SK-N-SH (cell line): Measurements from ENCODE around the gene FOXK2. TPM values are rescaled to one million over a fixed set of nuclear protein-coding genes. Genes with fewer than 3 reads are reported as not detected.

Source experiments
- CTCF ChIA-PET: fragments of 300-600, 350-600 bp; formaldehyde crosslinking; extraction: SDS; loops from one replicate; lab custom pipeline; 2021; lab: Yijun Ruan, JAX
- POLR2A ChIA-PET: fragments of 350-600 bp; sonication (Branson Sonifier 250); formaldehyde crosslinking; extraction: SDS; loops from one replicate; lab custom pipeline; 2020; ENCODE audit warnings: antibody characterized with exemption, inconsistent platforms; lab: Yijun Ruan, JAX
- DNase-seq: peaks from one replicate; pipeline ENCODE4 v3.0.0; 2012
- H2AFZ ChIP-seq: fragments of 200-600 bp; sonication (generic); 2 replicates; pipeline ENCODE4 v1.8.1; 2016; ENCODE audit warnings: antibody characterized with exemption, mild to moderate bottlenecking, low read depth
- H3F3A ChIP-seq: fragments of 200-600 bp; sonication (generic); replicated peaks from 2 replicates; pipeline ENCODE3; 2016; ENCODE audit warnings: antibody characterized with exemption, mild to moderate bottlenecking; ENCODE audit not compliant: insufficient read depth
- H3K27ac ChIP-seq, 2 experiments: fragments of 200-500 bp in 1 of 2; fragments of 200-600 bp in 1 of 2; sonication (Bioruptor generic) in 1 of 2; sonication (generic), shearing (Covaris generic) in 1 of 2; 2 replicates each; pipeline versions ENCODE4 v1.5.1 to v1.6.1; 2014 to 2016; ENCODE audit warnings: low read depth in 2 of 2, inconsistent platforms in 1 of 2, low read length in 1 of 2, mild to moderate bottlenecking in 1 of 2, mixed read lengths in 1 of 2
- H3K27me3 ChIP-seq: fragments of 200-600 bp; sonication (generic), shearing (Covaris generic); 2 replicates; pipeline ENCODE4 v1.6.1; 2016; ENCODE audit warnings: mixed run types; ENCODE audit not compliant: insufficient read depth
- H3K36me3 ChIP-seq, 2 experiments: fragments of 200-500 bp in 1 of 2; fragments of 200-600 bp in 1 of 2; sonication (Bioruptor generic) in 1 of 2; sonication (generic) in 1 of 2; replicated peaks in 1 of 2; 2 replicates each; pipeline versions ENCODE3 to v1.5.1; 2014 to 2016; ENCODE audit warnings: low read length in 1 of 2, mild to moderate bottlenecking in 1 of 2; ENCODE audit not compliant: insufficient read depth in 2 of 2, control insufficient read depth in 1 of 2
- H3K4me1 ChIP-seq, 2 experiments: fragments of 200-500 bp in 1 of 2; fragments of 200-600 bp in 1 of 2; sonication (Bioruptor generic) in 1 of 2; sonication (generic), shearing (Covaris generic) in 1 of 2; 2 replicates each; pipeline versions ENCODE4 v1.5.1 to v1.6.1; 2014 to 2016; ENCODE audit warnings: low read depth in 1 of 2, low read length in 1 of 2, mixed run types in 1 of 2; ENCODE audit not compliant: insufficient read depth in 2 of 2, control insufficient read depth in 1 of 2
- H3K4me2 ChIP-seq: fragments of 200-600 bp; sonication (generic), shearing (Covaris generic); 2 replicates; pipeline ENCODE4 v1.6.1; 2017; ENCODE audit warnings: mixed run types
- H3K4me3 ChIP-seq, 2 experiments: fragments of 200-500 bp in 1 of 2; fragments of 200-600 bp in 1 of 2; sonication (Bioruptor generic) in 1 of 2; sonication (generic), shearing (Covaris generic) in 1 of 2; 2 replicates each; pipeline versions ENCODE4 v1.5.1 to v1.8.1; 2014 to 2016; ENCODE audit warnings: low read depth in 2 of 2, inconsistent platforms in 1 of 2, low read length in 1 of 2, mild to moderate bottlenecking in 1 of 2, mixed read lengths in 1 of 2, moderate library complexity in 1 of 2
- H3K79me2 ChIP-seq: fragments of 200-600 bp; sonication (generic); 2 replicates; pipeline ENCODE4 v1.8.1; 2017; ENCODE audit warnings: mild to moderate bottlenecking; ENCODE audit not compliant: insufficient read depth
- H3K9ac ChIP-seq: fragments of 200-600 bp; sonication (generic); 2 replicates; pipeline ENCODE4 v1.6.1; 2017; ENCODE audit warnings: mixed run types
- H3K9me2 ChIP-seq: fragments of 200-600 bp; sonication (generic); 2 replicates; pipeline ENCODE4 v1.6.1; 2017; ENCODE audit warnings: mixed run types
- H3K9me3 ChIP-seq: fragments of 200-600 bp; sonication (generic); 2 replicates; pipeline ENCODE4 v1.6.1; 2017; ENCODE audit warnings: mixed run types, mild to moderate bottlenecking, moderate library complexity
- H4K20me1 ChIP-seq: fragments of 200-600 bp; sonication (generic); 2 replicates; pipeline ENCODE4 v1.6.1; 2017; ENCODE audit warnings: mild to moderate bottlenecking, mixed run types; ENCODE audit not compliant: insufficient read depth
- CHD2 ChIP-seq: fragments of 150-350 bp; IDR thresholded peaks from 2 replicates; pipeline ENCODE4 v1.6.1; 2018; ENCODE audit warnings: low read length; ENCODE audit not compliant: partially characterized antibody
- EZH2phosphoT487 ChIP-seq: fragments of 200-600 bp; sonication (generic); IDR thresholded peaks from 2 replicates; pipeline ENCODE4 v1.6.1; 2017; ENCODE audit warnings: low read depth, mixed run types, mild to moderate bottlenecking, antibody characterized with exemption, moderate library complexity, borderline replicate concordance
- FOXJ3 ChIP-seq: sonication (generic); formaldehyde crosslinking; IDR thresholded peaks from 2 replicates; pipeline ENCODE4 v1.5.1; 2020; ENCODE audit warnings: mild to moderate bottlenecking, missing genetic modification reagents
- GABPA ChIP-seq: IDR thresholded peaks from 2 replicates; pipeline ENCODE4 v1.4.0; 2012; ENCODE audit warnings: low read depth, mild to moderate bottlenecking
- GATA2 ChIP-seq: sonication (generic); formaldehyde crosslinking; IDR thresholded peaks from 2 replicates; pipeline ENCODE4 v1.5.0; 2020; ENCODE audit warnings: mild to moderate bottlenecking, missing genetic modification reagents
- IRF3 ChIP-seq: fragments of 150-350 bp; IDR thresholded peaks from 2 replicates; pipeline ENCODE4 v1.6.1; 2016; ENCODE audit warnings: mild to moderate bottlenecking, low read depth, low read length
- JUND ChIP-seq: IDR thresholded peaks from 2 replicates; pipeline ENCODE4 v1.4.0; 2012
- MXI1 ChIP-seq: IDR thresholded peaks from 2 replicates; pipeline ENCODE4 v1.6.1; 2012; ENCODE audit warnings: mild to moderate bottlenecking, low read depth, low read length, improper control_type of control experiment
- PBX3 ChIP-seq: IDR thresholded peaks from 2 replicates; pipeline ENCODE4; 2012
- RAD21 ChIP-seq: IDR thresholded peaks from 2 replicates; pipeline ENCODE4 v1.6.1; 2012; ENCODE audit warnings: mild to moderate bottlenecking, low read length
- REST ChIP-seq: IDR thresholded peaks from 2 replicates; pipeline ENCODE4 v1.6.1; 2012; ENCODE audit warnings: mild to moderate bottlenecking, low read depth, low read length, moderate library complexity
- RXRA ChIP-seq: IDR thresholded peaks from 2 replicates; pipeline ENCODE4 v1.4.0; 2012; ENCODE audit warnings: low read depth, mild to moderate bottlenecking, borderline replicate concordance
- SIN3A ChIP-seq: IDR thresholded peaks from 2 replicates; pipeline ENCODE4 v1.6.1; 2012; ENCODE audit warnings: low read depth, mild to moderate bottlenecking, low read length, moderate library complexity, borderline replicate concordance
- SMC3 ChIP-seq: IDR thresholded peaks from 2 replicates; pipeline ENCODE4 v1.6.1; 2012; ENCODE audit warnings: low read depth, low read length, improper control_type of control experiment
- TCF12 ChIP-seq: IDR thresholded peaks from 2 replicates; pipeline ENCODE4 v1.4.0; 2012
- TEAD4 ChIP-seq: IDR thresholded peaks from 2 replicates; pipeline ENCODE4 v1.4.0; 2012; ENCODE audit warnings: mild to moderate bottlenecking, borderline replicate concordance; ENCODE audit not compliant: insufficient read depth
- WGBS: methylation state at CpG from one replicate; pipeline ENCODE4 v1.1.6; 2017; ENCODE audit warnings: low lambda C conversion rate; 5-methylcytosine and 5-hydroxymethylcytosine counted together
- polyA plus RNA-seq, 3 experiments: library from polyadenylated mRNA; depleted of rRNA; stranded (reverse); fragments of >200 nt; gene quantifications; 2 replicates each; pipeline ENCODE4 v1.2.3, GENCODE V29; 2012
- TF ChIP-seq, protein P1 (sequence below): IDR thresholded peaks from 2 replicates; pipeline ENCODE4 v1.4.0; 2012; ENCODE audit warnings: low read depth

Gene FOXK2
- polyA plus RNA-seq, 1 of the 3 experiments (the other 2 are of a cell fraction) = 36.4 TPM

- H3K36me3 ChIP-seq = no peaks in the 10 kb centered on the region
These were observed 134.4 kb downstream of the FOXK2 start for GRCh38 chr17:82653651-82654528.

More at GRCh38 chr17:82653651-82654528, 134.4 kb downstream of the FOXK2 start:
- Histone ChIP-seq H3K27ac (no peak overlapping the region), H3K9me3 (no peaks in the 10 kb centered on the region), H3K4me2 (no peak overlapping the region), H3K27me3 (no peaks in the 10 kb centered on the region), H3K4me1 (peaks cover 0 to 6% of the 10 kb centered on the region in 2 experiments; a peak in 1 of 4 replicates), H3F3A (peaks cover 7% of the 10 kb centered on the region), H3K9me2 (no peaks in the 10 kb centered on the region), H3K79me2 (no peaks in the 10 kb centered on the region), H4K20me1 (no peaks in the 10 kb centered on the region), H2AFZ (no peak overlapping the region), H3K9ac (no peak overlapping the region), H3K4me3 (no peak overlapping the region)
- ChIA-PET CTCF (no interaction called here), POLR2A (no interaction called here)
- TF ChIP-seq EZH2phosphoT487 (no peak), GATA2 (CRISPR knock-in tag) (no peak), MXI1 (no peak), TCF12 (no peak), REST (no peak), FOXJ3 (CRISPR knock-in tag) (no peak), CHD2 (no peak), TEAD4 (no peak), JUND (no peak), GABPA (no peak), PBX3 (no peak), SMC3 (no peak), RAD21 (no peak), IRF3 (no peak), RXRA (no peak), SIN3A (no peak)
- TF ChIP-seq, protein P1, sequence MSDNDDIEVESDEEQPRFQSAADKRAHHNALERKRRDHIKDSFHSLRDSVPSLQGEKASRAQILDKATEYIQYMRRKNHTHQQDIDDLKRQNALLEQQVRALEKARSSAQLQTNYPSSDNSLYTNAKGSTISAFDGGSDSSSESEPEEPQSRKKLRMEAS = no peak
- 89% methylated on average over 23 of the region's 30 CpGs for WGBS
- DNase-seq = no peak

Other genes starting within 250 kb of the FOXK2 start
- gene CSNK1D, start 246.0 kb upstream of the FOXK2 start, polyA plus RNA-seq (2012; rRNA removed) = 133 and 216 TPM in 2 replicates
- 0.07 TPM in 1 of 2 replicates, not detected in the other for gene CD7, start 202.1 kb upstream of the FOXK2 start, polyA plus RNA-seq (2012; rRNA removed)
- 2.1 and 3.8 TPM in 2 replicates for gene SECTM1, start 186.0 kb upstream of the FOXK2 start, polyA plus RNA-seq (2012; rRNA removed)
- gene TEX19, start 160.5 kb upstream of the FOXK2 start, polyA plus RNA-seq (2012; rRNA removed) = 0.10 and 0.11 TPM in 2 replicates
- gene UTS2R, start 148.0 kb upstream of the FOXK2 start, polyA plus RNA-seq (2012; rRNA removed) = not detected in 2 replicates
- 38.8 and 43.1 TPM in 2 replicates for gene HEXD, start 101.4 kb upstream of the FOXK2 start, polyA plus RNA-seq (2012; rRNA removed)
- 57.1 and 68.2 TPM in 2 replicates for gene OGFOD3, start 101.1 kb upstream of the FOXK2 start, polyA plus RNA-seq (2012; rRNA removed)
- 160 and 165 TPM in 2 replicates for gene CYBC1, start 69.0 kb upstream of the FOXK2 start, polyA plus RNA-seq (2012; rRNA removed)
- gene NARF, start 61.0 kb upstream of the FOXK2 start, polyA plus RNA-seq (2012; rRNA removed) = 128 and 130 TPM in 2 replicates
- 171 and 191 TPM in 2 replicates for gene WDR45B, start 128.7 kb downstream of the FOXK2 start, polyA plus RNA-seq (2012; rRNA removed)
- 13.4 and 20.7 TPM in 2 replicates for gene RAB40B, start 179.0 kb downstream of the FOXK2 start, polyA plus RNA-seq (2012; rRNA removed)
- gene FN3KRP, start 197.0 kb downstream of the FOXK2 start, polyA plus RNA-seq (2012; rRNA removed) = 54.3 and 68.2 TPM in 2 replicates
- 4.3 and 9.9 TPM in 2 replicates for gene FN3K, start 215.9 kb downstream of the FOXK2 start, polyA plus RNA-seq (2012; rRNA removed)
- 78.7 and 107 TPM in 2 replicates for gene TBCD, start 232.3 kb downstream of the FOXK2 start, polyA plus RNA-seq (2012; rRNA removed)